ENCODE measurements around the gene MINDY4. TPM values are rescaled to one million over a fixed set of nuclear protein-coding genes. Genes with fewer than 3 reads are reported as not detected.

MINDY4 gene
- total RNA-seq, 4 donors from 2014 or later = 8.4 to 31.1 (median 20.2) TPM

GRCh38 chr7:30934732-30935568 lies 163.7 kb downstream of the MINDY4 start:
- intact Hi-C loops (cut with DNase I) = no loop called here
- TF ChIP-seq POLR2A (IDR thresholded peaks at IDR 0.05; ENCODE audit: low read depth) (no peak), POLR2AphosphoS5 (IDR thresholded peaks at IDR 0.05) (no peak), EP300 (IDR thresholded peaks at IDR 0.05) (no peak)
- TF ChIP-seq, protein P1, sequence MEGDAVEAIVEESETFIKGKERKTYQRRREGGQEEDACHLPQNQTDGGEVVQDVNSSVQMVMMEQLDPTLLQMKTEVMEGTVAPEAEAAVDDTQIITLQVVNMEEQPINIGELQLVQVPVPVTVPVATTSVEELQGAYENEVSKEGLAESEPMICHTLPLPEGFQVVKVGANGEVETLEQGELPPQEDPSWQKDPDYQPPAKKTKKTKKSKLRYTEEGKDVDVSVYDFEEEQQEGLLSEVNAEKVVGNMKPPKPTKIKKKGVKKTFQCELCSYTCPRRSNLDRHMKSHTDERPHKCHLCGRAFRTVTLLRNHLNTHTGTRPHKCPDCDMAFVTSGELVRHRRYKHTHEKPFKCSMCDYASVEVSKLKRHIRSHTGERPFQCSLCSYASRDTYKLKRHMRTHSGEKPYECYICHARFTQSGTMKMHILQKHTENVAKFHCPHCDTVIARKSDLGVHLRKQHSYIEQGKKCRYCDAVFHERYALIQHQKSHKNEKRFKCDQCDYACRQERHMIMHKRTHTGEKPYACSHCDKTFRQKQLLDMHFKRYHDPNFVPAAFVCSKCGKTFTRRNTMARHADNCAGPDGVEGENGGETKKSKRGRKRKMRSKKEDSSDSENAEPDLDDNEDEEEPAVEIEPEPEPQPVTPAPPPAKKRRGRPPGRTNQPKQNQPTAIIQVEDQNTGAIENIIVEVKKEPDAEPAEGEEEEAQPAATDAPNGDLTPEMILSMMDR (IDR thresholded peaks at IDR 0.05) = no peak
- Histone ChIP-seq H3K4me1 (peaks cover 11 to 34% (median 17%) of the 10 kb centered on the region in 4 donors), H3K9me3 (no peaks in the 10 kb centered on the region), H3K36me3 (no peaks in the 10 kb centered on the region), H3K27me3 (no peaks in the 10 kb centered on the region), H3K27ac (replicated peaks in 1 of 4) (no peak overlapping the region), H3K4me3 (no peak overlapping the region)
- DNase-seq (ENCODE audit: extremely low spot score) = peak; percentile 81
- 82% methylated on average over 6 of the region's 6 CpGs for WGBS

DNA sequence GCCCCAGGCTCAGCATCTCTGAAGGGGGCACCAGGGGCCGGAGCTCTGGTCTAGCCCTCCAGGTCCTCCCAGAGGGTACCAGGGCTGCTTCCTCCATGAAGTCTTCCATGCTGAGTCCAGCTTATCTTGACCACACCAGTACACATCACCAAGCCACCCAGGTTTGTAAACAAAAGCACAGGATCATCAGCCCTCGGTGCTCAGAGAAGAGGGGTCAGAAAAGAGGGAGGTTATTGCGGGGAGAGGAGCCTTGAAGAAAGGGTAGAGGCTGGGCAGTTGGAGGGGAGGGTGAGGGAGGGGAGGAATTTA lies 164.3 kb downstream of the MINDY4 start:
- no peak overlapping the region for H3K27ac ChIP-seq (replicated peaks in 1 of 4)
- no peaks in the 10 kb centered on the region for H3K36me3 ChIP-seq
- TF ChIP-seq POLR2AphosphoS5 (IDR thresholded peaks at IDR 0.05) (no peak), POLR2A (IDR thresholded peaks at IDR 0.05; ENCODE audit: low read depth) (no peak), EP300 (IDR thresholded peaks at IDR 0.05) (no peak)
- TF ChIP-seq, protein P1 (IDR thresholded peaks at IDR 0.05) = no peak
- H3K27me3 ChIP-seq = no peaks in the 10 kb centered on the region
- 91% methylated on average over 3 of the region's 3 CpGs for WGBS
- DNase-seq (ENCODE audit: extremely low spot score) = no peak
- H3K4me3 ChIP-seq = no peak overlapping the region
- H3K4me1 ChIP-seq = peaks cover 8 to 30% (median 17%) of the 10 kb centered on the region in 4 donors
- intact Hi-C loops (cut with DNase I) = no loop called here
- no peaks in the 10 kb centered on the region for H3K9me3 ChIP-seq

DNA sequence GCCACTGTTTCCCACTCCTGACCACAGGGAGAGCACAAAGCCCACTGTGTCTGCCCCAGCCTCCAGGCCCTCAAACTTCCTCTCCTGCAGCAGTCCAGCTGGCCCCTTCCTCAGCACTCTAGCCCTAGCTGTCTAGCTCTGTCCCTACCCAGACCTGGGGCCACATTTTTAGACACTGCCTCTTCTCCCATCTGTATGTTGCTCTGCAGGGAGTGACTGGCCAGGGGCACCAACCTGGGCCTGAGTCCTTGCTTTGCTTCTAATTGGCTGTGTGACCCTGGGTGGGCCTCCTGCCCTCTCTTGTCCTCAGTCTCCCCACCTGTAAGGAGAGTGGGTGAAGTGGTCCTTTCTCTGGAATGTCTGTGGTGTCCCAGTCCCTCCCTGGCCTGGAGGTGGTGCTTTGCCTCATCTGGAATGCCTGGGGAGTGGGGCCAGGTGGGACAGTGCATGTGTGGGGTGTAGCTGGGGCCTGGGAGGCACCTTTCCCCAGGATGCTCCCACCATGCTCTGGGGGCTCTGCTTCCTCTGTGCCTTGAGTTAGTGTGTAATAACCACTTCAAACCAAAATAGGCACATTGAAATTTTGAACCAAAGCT lies 165.5 kb downstream of the MINDY4 start:
- intact Hi-C loops (cut with DNase I) = no loop called here
- peak; percentile 82 for DNase-seq (ENCODE audit: extremely low spot score)
- TF ChIP-seq EP300 (IDR thresholded peaks at IDR 0.05) (no peak), POLR2A (IDR thresholded peaks at IDR 0.05; ENCODE audit: low read depth) (no peak), POLR2AphosphoS5 (IDR thresholded peaks at IDR 0.05) (no peak)
- TF ChIP-seq, protein P1 (IDR thresholded peaks at IDR 0.05) = no peak
- Histone ChIP-seq H3K27me3 (no peaks in the 10 kb centered on the region), H3K36me3 (no peaks in the 10 kb centered on the region), H3K4me1 (peaks cover 8 to 18% (median 11%) of the 10 kb centered on the region in 4 donors), H3K4me3 (no peak overlapping the region), H3K27ac (replicated peaks in 1 of 4) (no peak overlapping the region), H3K9me3 (no peaks in the 10 kb centered on the region)

- no peak for DNase-seq (ENCODE audit: extremely low spot score)
- Histone ChIP-seq H3K4me3 (no peak overlapping the region), H3K36me3 (no peaks in the 10 kb centered on the region), H3K27ac (replicated peaks in 1 of 4) (no peak overlapping the region), H3K27me3 (no peaks in the 10 kb centered on the region), H3K9me3 (no peaks in the 10 kb centered on the region), H3K4me1 (peaks cover 7 to 11% (median 8%) of the 10 kb centered on the region in 4 donors)
- no peak for TF ChIP-seq EP300 (IDR thresholded peaks at IDR 0.05)
- TF ChIP-seq, protein P1 (IDR thresholded peaks at IDR 0.05) = no peak
- 40% methylated on average over 3 of the region's 3 CpGs for WGBS
- intact Hi-C loops (cut with DNase I) = no loop called here
Measured at GRCh38 chr7:30937416-30937815, 166.2 kb downstream of the MINDY4 start.
